H9 (cell line): ENCODE measurements around the gene DOCK1. TPM values are rescaled to one million over a fixed set of nuclear protein-coding genes. Genes with fewer than 3 reads are reported as not detected.
A peak's percentile ranks its signal among the peaks of the same experiment; 100 is the strongest.

Source experiments
- DNase-seq: peaks from one replicate; pipeline ENCODE4 v3.0.0-alpha.2; 2017
- H2AFZ ChIP-seq: one replicate; pipeline ENCODE4 v1.6.1; 2013; ENCODE audit warnings: mild to moderate bottlenecking, low read length, control low read depth, moderate library complexity
- H2AK5ac ChIP-seq: 2 replicates; pipeline ENCODE4 v1.6.1; 2013; ENCODE audit warnings: low read length, control low read depth, mixed read lengths; ENCODE audit not compliant: insufficient read length
- H2BK120ac ChIP-seq: one replicate; pipeline ENCODE4 v1.6.1; 2013; ENCODE audit warnings: low read depth, mild to moderate bottlenecking, low read length, control low read depth, inconsistent platforms; ENCODE audit not compliant: poor library complexity, severe bottlenecking
- H2BK12ac ChIP-seq: 2 replicates; pipeline ENCODE4 v1.6.1; 2013; ENCODE audit warnings: low read length, control low read depth, mixed read lengths, low read depth; ENCODE audit not compliant: insufficient read length
- H2BK15ac ChIP-seq: 2 replicates; pipeline ENCODE4 v1.6.1; 2013; ENCODE audit warnings: low read depth, low read length, control low read depth
- H2BK20ac ChIP-seq: one replicate; pipeline ENCODE4 v1.6.1; 2013; ENCODE audit warnings: low read depth, mild to moderate bottlenecking, low read length, control low read depth, inconsistent platforms; ENCODE audit not compliant: poor library complexity, severe bottlenecking
- H2BK5ac ChIP-seq: 2 replicates; pipeline ENCODE4 v1.6.1; 2013; ENCODE audit warnings: low read length, control low read depth, mixed read lengths; ENCODE audit not compliant: insufficient read length
- H3K14ac ChIP-seq: 2 replicates; pipeline ENCODE4 v1.6.1; 2013; ENCODE audit warnings: low read length, control low read depth; ENCODE audit not compliant: insufficient read depth
- H3K18ac ChIP-seq: 2 replicates; pipeline ENCODE4 v1.6.1; 2013; ENCODE audit warnings: low read depth, mild to moderate bottlenecking, mixed read lengths, low read length, control low read depth; ENCODE audit not compliant: insufficient read length
- H3K23ac ChIP-seq: 2 replicates; pipeline ENCODE4 v1.6.1; 2013; ENCODE audit warnings: low read length, control low read depth, mixed read lengths, low read depth; ENCODE audit not compliant: insufficient read length
- H3K23me2 ChIP-seq: 2 replicates; pipeline ENCODE4 v1.6.1; 2013; ENCODE audit warnings: low read depth, mild to moderate bottlenecking, mixed read lengths, low read length, control low read depth; ENCODE audit not compliant: insufficient read length, poor library complexity, severe bottlenecking
- H3K27ac ChIP-seq: 2 replicates; pipeline ENCODE4 v1.5.1; 2013; ENCODE audit warnings: low read length, control low read depth, mixed read lengths, low read depth; ENCODE audit not compliant: insufficient read length
- H3K27me3 ChIP-seq: 2 replicates; pipeline ENCODE4 v1.6.1; 2013; ENCODE audit warnings: low read length, control low read depth, inconsistent platforms; ENCODE audit not compliant: insufficient read depth
- H3K4ac ChIP-seq: 2 replicates; pipeline ENCODE4 v1.6.1; 2013; ENCODE audit warnings: low read depth, mild to moderate bottlenecking, control low read depth, inconsistent platforms, low read length, moderate library complexity
- H3K4me1 ChIP-seq: 2 replicates; pipeline ENCODE4 v1.6.1; 2013; ENCODE audit warnings: low read length, control low read depth, inconsistent platforms; ENCODE audit not compliant: insufficient read depth
- H3K4me2 ChIP-seq: 2 replicates; pipeline ENCODE4 v1.6.1; 2013; ENCODE audit warnings: low read length, control low read depth, mixed read lengths; ENCODE audit not compliant: insufficient read length, insufficient read depth
- H3K56ac ChIP-seq: 2 replicates; pipeline ENCODE4 v1.6.1; 2013; ENCODE audit warnings: low read depth, mild to moderate bottlenecking, mixed read lengths, low read length, control low read depth; ENCODE audit not compliant: insufficient read length
- H3K79me1 ChIP-seq: 2 replicates; pipeline ENCODE4 v1.6.1; 2013; ENCODE audit warnings: low read depth, mild to moderate bottlenecking, moderate library complexity, low read length, control low read depth, inconsistent platforms; ENCODE audit not compliant: insufficient read depth, poor library complexity, severe bottlenecking
- H3K79me2 ChIP-seq: 2 replicates; pipeline ENCODE4 v1.6.1; 2013; ENCODE audit warnings: low read length, control low read depth, inconsistent platforms; ENCODE audit not compliant: insufficient read depth
- H3K9ac ChIP-seq: 2 replicates; pipeline ENCODE4 v1.6.1; 2013; ENCODE audit warnings: low read length, control low read depth, mixed read lengths; ENCODE audit not compliant: insufficient read length; ENCODE audit errors: extremely low read depth
- H3K9me3 ChIP-seq: one replicate; pipeline ENCODE4 v1.6.1; 2013; ENCODE audit warnings: low read depth, low read length, inconsistent platforms; ENCODE audit not compliant: control insufficient read depth
- H3T11ph ChIP-seq: one replicate; pipeline ENCODE4 v1.6.1; 2013; ENCODE audit warnings: mild to moderate bottlenecking, low read length, control low read depth, inconsistent platforms
- H4K20me1 ChIP-seq: one replicate; pipeline ENCODE4 v1.6.1; 2013; ENCODE audit not compliant: control insufficient read depth, insufficient read length, insufficient read depth
- H4K5ac ChIP-seq: 2 replicates; pipeline ENCODE4 v1.6.1; 2013; ENCODE audit warnings: low read depth, mild to moderate bottlenecking, mixed read lengths, low read length, control low read depth; ENCODE audit not compliant: insufficient read length
- H4K8ac ChIP-seq: replicated peaks from 2 replicates; pipeline ENCODE4 v1.6.1; 2013; ENCODE audit warnings: low read length, control low read depth, mixed read lengths, low read depth; ENCODE audit not compliant: insufficient read length
- H4K91ac ChIP-seq: 2 replicates; pipeline ENCODE4 v1.6.1; 2013; ENCODE audit warnings: low read depth, mild to moderate bottlenecking, moderate library complexity, mixed read lengths, low read length, control low read depth; ENCODE audit not compliant: insufficient read length
- H3K27ac Mint-ChIP-seq, 3 experiments: 2 replicates in 2 of 3; 3 replicates in 1 of 3; pipeline ENCODE4 v1.8.0; 2020 to 2021; ENCODE audit warnings: mixed read lengths in 3 of 3, mild to moderate bottlenecking in 1 of 3, moderate library complexity in 1 of 3
- H3K27me3 Mint-ChIP-seq: 2 replicates; pipeline ENCODE4 v1.8.0; 2021; ENCODE audit warnings: low read depth, mild to moderate bottlenecking, moderate library complexity, mixed read lengths
- H3K36me3 Mint-ChIP-seq, 3 experiments: 2 replicates in 2 of 3; 3 replicates in 1 of 3; pipeline ENCODE4 v1.8.0; 2020 to 2021; ENCODE audit warnings: low read depth in 3 of 3, mixed read lengths in 3 of 3; ENCODE audit not compliant: insufficient read depth in 1 of 3
- H3K4me1 Mint-ChIP-seq, 2 experiments: 2 replicates each; pipeline ENCODE4 v1.8.0; 2020; ENCODE audit warnings: mixed read lengths in 2 of 2
- H3K4me3 Mint-ChIP-seq, 2 experiments: 2 replicates in 1 of 2; 3 replicates in 1 of 2; pipeline ENCODE4 v1.8.0; 2020 to 2021; ENCODE audit warnings: mild to moderate bottlenecking in 2 of 2, mixed read lengths in 2 of 2, moderate library complexity in 1 of 2
- H3K9me3 Mint-ChIP-seq, 2 experiments: 2 replicates in 1 of 2; 3 replicates in 1 of 2; pipeline ENCODE4 v1.8.0; 2020; ENCODE audit warnings: mild to moderate bottlenecking in 2 of 2, mixed read lengths in 2 of 2, moderate library complexity in 1 of 2
- WGBS: extraction: QIAGEN DNeasy Blood & Tissue Kit; methylation state at CpG from one replicate; pipeline ENCODE4 v1.1.7; 2013; ENCODE audit warnings: missing lambda C conversion rate, low lambda C conversion rate, mixed read lengths; ENCODE audit not compliant: insufficient read length; ENCODE audit errors: extremely low coverage; 5-methylcytosine and 5-hydroxymethylcytosine counted together
- total RNA-seq: library from RNA; stranded (reverse); gene quantifications from 2 replicates; pipeline ENCODE4 v1.2.1, GENCODE V29; 2021
- TF ChIP-seq, protein P1 (sequence below): fragments of 200-600 bp; sonication (generic); conservative IDR thresholded peaks from 3 replicates; pipeline ENCODE4 v1.8.0; 2021; ENCODE audit warnings: antibody characterized with exemption, mild to moderate bottlenecking

DOCK1 gene
- total RNA-seq, 1 experiment from 2014 or later: 57.0 TPM

DNA sequence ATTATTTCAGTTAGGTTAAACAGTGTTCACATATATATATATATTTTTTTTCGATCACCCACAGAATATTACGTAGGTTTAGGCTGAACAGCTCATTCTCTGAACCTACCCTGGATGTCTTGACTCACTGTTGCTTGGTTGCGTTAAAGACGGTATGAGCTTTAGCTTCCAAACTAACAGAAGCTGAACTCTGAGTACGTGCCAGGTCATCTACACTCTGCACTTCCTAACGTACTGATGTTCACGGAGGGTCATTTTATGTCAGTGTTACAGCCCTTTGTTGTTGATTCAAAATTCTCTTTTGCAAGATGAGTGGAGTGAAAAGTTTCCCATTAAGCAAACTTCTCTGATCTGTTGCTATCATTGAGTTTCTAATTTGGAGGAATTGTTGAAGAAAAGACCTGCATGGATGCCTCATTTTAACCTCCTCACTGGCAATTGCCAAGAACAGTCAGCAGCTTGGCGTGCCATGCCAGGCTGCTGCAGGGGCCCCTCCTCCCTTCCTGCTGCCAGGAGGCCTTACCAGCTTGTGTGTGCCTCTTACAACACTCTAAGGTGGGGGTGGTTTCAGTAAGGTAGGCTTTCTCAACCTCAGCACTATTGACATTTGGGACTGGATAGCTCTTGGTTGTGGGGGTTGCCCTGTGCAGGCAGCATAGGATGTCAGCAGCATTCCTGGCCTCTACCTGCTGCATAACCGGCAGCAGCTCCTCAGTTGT is 246.9 kb downstream of the DOCK1 start:
- Histone ChIP-seq H3K4ac (no peak overlapping the region), H4K91ac (no peak overlapping the region), H2BK20ac (no peak overlapping the region), H2BK15ac (no peak overlapping the region), H2AK5ac (no peak overlapping the region), H3K9ac (no peak overlapping the region), H2BK12ac (no peak overlapping the region), H3K56ac (no peak overlapping the region), H2BK120ac (no peak overlapping the region), H3T11ph (no peak overlapping the region), H3K79me1 (no peaks in the 10 kb centered on the region), H3K4me2 (no peak overlapping the region), H4K5ac (no peak overlapping the region), H3K18ac (no peak overlapping the region), H3K27me3 (no peaks in the 10 kb centered on the region), H2BK5ac (no peak overlapping the region), H3K14ac (no peak overlapping the region; the same call in 1 of the 2 replicates), H3K79me2 (no peaks in the 10 kb centered on the region), H3K4me1 (peaks cover 21% of the 10 kb centered on the region; the same call in 1 of the 2 replicates), H3K23ac (no peak overlapping the region), H2AFZ (no peak overlapping the region), H3K23me2 (no peaks in the 10 kb centered on the region), H4K20me1 (no peaks in the 10 kb centered on the region), H3K9me3 (no peaks in the 10 kb centered on the region), H4K8ac (no peak overlapping the region), H3K27ac (no peak overlapping the region)
- Mint-ChIP-seq H3K36me3 (peaks cover 0 to 3% (median 0%) of the 10 kb centered on the region in 3 experiments; a peak in 2 of 7 replicates), H3K4me1 (peaks cover 49 to 52% of the 10 kb centered on the region in 2 experiments), H3K27me3 (no peaks in the 10 kb centered on the region), H3K4me3 (no peak overlapping the region), H3K9me3 (no peaks in the 10 kb centered on the region), H3K27ac (peak overlapping the region in 1 of 3 experiments; percentile 79; a peak in 2 of 7 replicates)
- DNase-seq: no peak
- WGBS: no CpG with 5 or more reads among the region's 9 CpGs
- TF ChIP-seq, protein P1, sequence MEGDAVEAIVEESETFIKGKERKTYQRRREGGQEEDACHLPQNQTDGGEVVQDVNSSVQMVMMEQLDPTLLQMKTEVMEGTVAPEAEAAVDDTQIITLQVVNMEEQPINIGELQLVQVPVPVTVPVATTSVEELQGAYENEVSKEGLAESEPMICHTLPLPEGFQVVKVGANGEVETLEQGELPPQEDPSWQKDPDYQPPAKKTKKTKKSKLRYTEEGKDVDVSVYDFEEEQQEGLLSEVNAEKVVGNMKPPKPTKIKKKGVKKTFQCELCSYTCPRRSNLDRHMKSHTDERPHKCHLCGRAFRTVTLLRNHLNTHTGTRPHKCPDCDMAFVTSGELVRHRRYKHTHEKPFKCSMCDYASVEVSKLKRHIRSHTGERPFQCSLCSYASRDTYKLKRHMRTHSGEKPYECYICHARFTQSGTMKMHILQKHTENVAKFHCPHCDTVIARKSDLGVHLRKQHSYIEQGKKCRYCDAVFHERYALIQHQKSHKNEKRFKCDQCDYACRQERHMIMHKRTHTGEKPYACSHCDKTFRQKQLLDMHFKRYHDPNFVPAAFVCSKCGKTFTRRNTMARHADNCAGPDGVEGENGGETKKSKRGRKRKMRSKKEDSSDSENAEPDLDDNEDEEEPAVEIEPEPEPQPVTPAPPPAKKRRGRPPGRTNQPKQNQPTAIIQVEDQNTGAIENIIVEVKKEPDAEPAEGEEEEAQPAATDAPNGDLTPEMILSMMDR: no peak
